GM18519 (cell line): ENCODE measurements around the gene ATP6V0C.

Experiments
- ATAC-seq: cut with Tn5 transposase; IDR thresholded peaks from one replicate; pipeline ENCODE4 v1.9.1; 2021; ENCODE audit warnings: mild to moderate bottlenecking, moderate library complexity; ENCODE audit not compliant: unreplicated experiment, low FRiP score

ATP6V0C gene

GRCh38 chr16:2513405-2514332 lies at the start of gene ATP6V0C:
Gene ATP6V0C, plus strand, starts transcription at chr16:2513952. Its CDS starts 152 bp downstream, at chr16:2514104.
- ATAC-seq, result peak; percentile 53

GRCh38 chr16:2464333-2464732 lies 49.4 kb upstream of the ATP6V0C start:
- ATAC-seq, result no peak

- no peak for ATAC-seq
Observed at GRCh38 chr16:2465653-2466415, 47.9 kb upstream of the ATP6V0C start.

- ATAC-seq, result no peak
Observed at GRCh38 chr16:2466667-2467527, 46.9 kb upstream of the ATP6V0C start.

- no peak for ATAC-seq
Observed at GRCh38 chr16:2467528-2468232, 46.1 kb upstream of the ATP6V0C start.

GRCh38 chr16:2468233-2468724 lies 45.5 kb upstream of the ATP6V0C start:
- no peak for ATAC-seq

- ATAC-seq, result no peak
Observed at GRCh38 chr16:2468725-2469398, 44.9 kb upstream of the ATP6V0C start.

GRCh38 chr16:2469399-2470233 lies 44.1 kb upstream of the ATP6V0C start:
- ATAC-seq, result no peak

- no peak for ATAC-seq
Observed at GRCh38 chr16:2470234-2470601, 43.5 kb upstream of the ATP6V0C start.

- ATAC-seq, result no peak
Observed at GRCh38 chr16:2470603-2471015, 43.1 kb upstream of the ATP6V0C start.

GRCh38 chr16:2471016-2471652 lies 42.6 kb upstream of the ATP6V0C start, which contains the start of gene NTN3:
Gene NTN3, plus strand, starts transcription at chr16:2471297. Its CDS starts 405 bp downstream, at chr16:2471702.
- no peak for ATAC-seq

- ATAC-seq, result no peak
Observed at GRCh38 chr16:2471653-2472487, 41.9 kb upstream of the ATP6V0C start.

GRCh38 chr16:2472488-2472864 lies 41.3 kb upstream of the ATP6V0C start:
- no peak for ATAC-seq

- ATAC-seq, result no peak
Observed at GRCh38 chr16:2472885-2473445, 40.8 kb upstream of the ATP6V0C start.

- no peak for ATAC-seq
Observed at GRCh38 chr16:2473446-2473926, 40.3 kb upstream of the ATP6V0C start.
